GM19372 (cell line): ENCODE data around the gene LYPD5.

ENCODE experiments used
- ATAC-seq: cut with Tn5 transposase; IDR thresholded peaks from one replicate; pipeline ENCODE4 v1.9.1; 2021; ENCODE audit warnings: mild to moderate bottlenecking, low read depth, moderate library complexity; ENCODE audit not compliant: unreplicated experiment

LYPD5 gene

GRCh38 chr19:43754503-43755255 lies 47.6 kb downstream of the LYPD5 start, which contains the start of gene SMG9:
SMG9 (minus strand) TSS chr19:43754962; CDS start chr19:43750741, 4,221 bp downstream.
- ATAC-seq, result peak; percentile 69

- ATAC-seq, result no peak
These were observed 48.1 kb downstream of the LYPD5 start for GRCh38 chr19:43754253-43754502.

- ATAC-seq, result no peak
These were observed 49.9 kb downstream of the LYPD5 start for GRCh38 chr19:43752287-43752875.

GRCh38 chr19:43751466-43752220 lies 50.6 kb downstream of the LYPD5 start:
- ATAC-seq, result no peak

GRCh38 chr19:43749898-43750297 lies 52.3 kb downstream of the LYPD5 start:
- ATAC-seq, result no peak

GRCh38 chr19:43749152-43749551 lies 53.1 kb downstream of the LYPD5 start:
- ATAC-seq, result no peak

GRCh38 chr19:43748685-43749084 lies 53.6 kb downstream of the LYPD5 start:
- no peak for ATAC-seq

GRCh38 chr19:43748205-43748594 lies 54.0 kb downstream of the LYPD5 start:
- ATAC-seq, result no peak

- ATAC-seq, result no peak
These were observed 54.6 kb downstream of the LYPD5 start for GRCh38 chr19:43747557-43748204.
